Keratinocyte (primary cell): ENCODE measurements around the gene SSH2. TPM values are rescaled to one million over a fixed set of nuclear protein-coding genes. Genes with fewer than 3 reads are reported as not detected.

Source experiments
- DNase-seq: peaks from one replicate; pipeline ENCODE4 v3.0.0-alpha.2; 2011; ENCODE audit warnings: low read depth, missing footprints, low spot score
- FAIRE-seq: peaks from 2 replicates; lab custom pipeline; 2011; peaks lifted over from hg19 to GRCh38; lab: Jason Lieb, UNC
- H2AFZ ChIP-seq: 2 replicates; pipeline ENCODE4 v1.6.0; 2012; ENCODE audit warnings: low read length, control low read depth, inconsistent platforms; ENCODE audit not compliant: control insufficient read depth
- H3K27ac ChIP-seq: 2 replicates; pipeline ENCODE4 v1.5.1; 2011; ENCODE audit warnings: low read length; ENCODE audit not compliant: control insufficient read depth, insufficient read depth
- H3K27me3 ChIP-seq: 3 replicates; pipeline ENCODE4 v1.6.0; 2011; ENCODE audit warnings: low read length; ENCODE audit not compliant: control insufficient read depth, insufficient read depth; ENCODE audit errors: extremely low read depth
- H3K36me3 ChIP-seq, 2 experiments: 2 replicates in 1 of 2; 3 replicates in 1 of 2; pipeline ENCODE4 v1.5.1; 2011; ENCODE audit warnings: low read length in 2 of 2, mild to moderate bottlenecking in 1 of 2; ENCODE audit not compliant: control insufficient read depth in 2 of 2, insufficient read depth in 2 of 2; ENCODE audit errors: extremely low read depth in 1 of 2
- H3K4me1 ChIP-seq: 3 replicates; pipeline ENCODE4 v1.5.1; 2011; ENCODE audit warnings: low read length; ENCODE audit not compliant: control insufficient read depth, insufficient read depth; ENCODE audit errors: extremely low read depth
- H3K4me2 ChIP-seq: 3 replicates; pipeline ENCODE4 v1.6.0; 2011; ENCODE audit warnings: low read depth, low read length; ENCODE audit not compliant: control insufficient read depth, insufficient read depth; ENCODE audit errors: extremely low read depth
- H3K4me3 ChIP-seq, 3 experiments: fragments of 200-600 bp in 1 of 3; sonication (generic) in 1 of 3; 2 replicates in 2 of 3; 3 replicates in 1 of 3; pipeline ENCODE4 v1.5.1; 2011 to 2016; ENCODE audit warnings: low read length in 3 of 3, mild to moderate bottlenecking in 3 of 3, control low read depth in 2 of 3, inconsistent platforms in 1 of 3, low read depth in 1 of 3, mixed read lengths in 1 of 3, mixed run types in 1 of 3, moderate library complexity in 1 of 3; ENCODE audit not compliant: control insufficient read depth in 2 of 3, insufficient read depth in 2 of 3; ENCODE audit errors: extremely low read depth in 1 of 3
- H3K79me2 ChIP-seq: 2 replicates; pipeline ENCODE4 v1.6.0; 2012; ENCODE audit warnings: low read length; ENCODE audit not compliant: control insufficient read depth, insufficient read depth
- H3K9ac ChIP-seq: 3 replicates; pipeline ENCODE4 v1.6.0; 2011; ENCODE audit warnings: low read length; ENCODE audit not compliant: control insufficient read depth, insufficient read depth; ENCODE audit errors: extremely low read depth
- H3K9me1 ChIP-seq: 3 replicates; pipeline ENCODE4 v1.6.0; 2011; ENCODE audit warnings: low read length; ENCODE audit not compliant: control insufficient read depth, insufficient read depth; ENCODE audit errors: extremely low read depth
- H3K9me3 ChIP-seq: 2 replicates; pipeline ENCODE4 v1.5.1; 2012; ENCODE audit warnings: low read depth, low read length; ENCODE audit not compliant: control insufficient read depth
- H4K20me1 ChIP-seq: 3 replicates; pipeline ENCODE4 v1.6.0; 2011; ENCODE audit warnings: low read length; ENCODE audit not compliant: control insufficient read depth, insufficient read depth; ENCODE audit errors: extremely low read depth
- EZH2 ChIP-seq: IDR thresholded peaks from one replicate; pipeline ENCODE4 v1.6.1; 2012; ENCODE audit warnings: inconsistent platforms, mild to moderate bottlenecking, low read length, moderate library complexity
- dilution Hi-C: fragments of 300-500 bp; cut with MboI; formaldehyde crosslinking; loops from one replicate; pipeline ENCODE4 v1.7.0; 2020; ENCODE audit warnings: low sequenced_read_pairs; ENCODE audit not compliant: extremely low pct_ligation_motif_present
- polyA plus RNA-seq, 5 experiments: library from polyadenylated mRNA; depleted of rRNA in 3 of 5; stranded (reverse) in 3 of 5; stranded (forward) in 1 of 5; unstranded in 1 of 5; fragments of >200 nt; gene quantifications; 1 replicate in 1 of 5; 2 replicates in 3 of 5; 3 replicates in 1 of 5; pipeline versions ENCODE4 v1.2.1 to v1.2.3, GENCODE V29; 2011 to 2012; ENCODE audit warnings: missing spikeins in 2 of 5, low read depth in 1 of 5, low replicate concordance in 1 of 5
- TF ChIP-seq, protein P1 (sequence below), 3 experiments: IDR thresholded peaks in 1 of 3; conservative IDR thresholded peaks in 1 of 3; optimal IDR thresholded peaks in 1 of 3; 2 replicates in 2 of 3; 3 replicates in 1 of 3; pipeline versions ENCODE3 to v1.5.1; 2011; ENCODE audit warnings: low read length in 3 of 3, mild to moderate bottlenecking in 3 of 3, moderate library complexity in 2 of 3, control low read depth in 1 of 3, inconsistent platforms in 1 of 3; ENCODE audit not compliant: insufficient read depth in 2 of 3; ENCODE audit errors: extremely low read depth in 1 of 3

SSH2 gene
- polyA plus RNA-seq, 1 donor (not counting 4 experiments of a cell fraction or from before 2014, with no cell fraction given), result 13.9 TPM

DNA sequence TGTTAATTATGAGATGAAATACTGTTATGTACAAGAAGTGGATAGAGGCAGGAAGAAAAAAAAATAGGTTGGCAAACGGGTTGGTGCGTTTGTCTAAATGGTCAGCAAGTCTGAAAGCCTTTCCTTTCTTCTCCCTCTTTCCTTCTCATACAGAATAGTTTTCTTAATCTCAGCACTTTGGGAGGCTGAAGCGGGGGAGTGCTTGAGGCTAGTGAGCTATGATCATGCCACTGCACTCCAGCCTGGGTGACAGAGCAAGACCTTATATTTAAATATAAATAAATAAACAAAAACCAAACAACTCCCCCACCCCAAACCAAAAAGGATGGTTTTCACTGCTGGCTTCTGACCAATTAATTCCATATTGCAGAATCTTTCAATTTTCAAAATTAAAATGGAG, 232.7 kb downstream of the SSH2 start:
- no peak overlapping the region for H2AFZ ChIP-seq
- TF ChIP-seq, protein P1, sequence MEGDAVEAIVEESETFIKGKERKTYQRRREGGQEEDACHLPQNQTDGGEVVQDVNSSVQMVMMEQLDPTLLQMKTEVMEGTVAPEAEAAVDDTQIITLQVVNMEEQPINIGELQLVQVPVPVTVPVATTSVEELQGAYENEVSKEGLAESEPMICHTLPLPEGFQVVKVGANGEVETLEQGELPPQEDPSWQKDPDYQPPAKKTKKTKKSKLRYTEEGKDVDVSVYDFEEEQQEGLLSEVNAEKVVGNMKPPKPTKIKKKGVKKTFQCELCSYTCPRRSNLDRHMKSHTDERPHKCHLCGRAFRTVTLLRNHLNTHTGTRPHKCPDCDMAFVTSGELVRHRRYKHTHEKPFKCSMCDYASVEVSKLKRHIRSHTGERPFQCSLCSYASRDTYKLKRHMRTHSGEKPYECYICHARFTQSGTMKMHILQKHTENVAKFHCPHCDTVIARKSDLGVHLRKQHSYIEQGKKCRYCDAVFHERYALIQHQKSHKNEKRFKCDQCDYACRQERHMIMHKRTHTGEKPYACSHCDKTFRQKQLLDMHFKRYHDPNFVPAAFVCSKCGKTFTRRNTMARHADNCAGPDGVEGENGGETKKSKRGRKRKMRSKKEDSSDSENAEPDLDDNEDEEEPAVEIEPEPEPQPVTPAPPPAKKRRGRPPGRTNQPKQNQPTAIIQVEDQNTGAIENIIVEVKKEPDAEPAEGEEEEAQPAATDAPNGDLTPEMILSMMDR (optimal IDR thresholded peaks at IDR 0.05 in 1 of 3, IDR thresholded peaks at IDR 0.05 in 1 of 3, conservative IDR thresholded peaks at IDR 0.05 in 1 of 3; ENCODE audit: extremely low read depth in 1 of 3, insufficient read depth in 2 of 3, low read length in 3 of 3), result no peak
- no peak for TF ChIP-seq EZH2
- dilution Hi-C loops, result no loop called here
- no peaks in the 10 kb centered on the region for H4K20me1 ChIP-seq
- DNase-seq (no peak), FAIRE-seq (no peak)
- no peaks in the 10 kb centered on the region for H3K9me3 ChIP-seq
- H3K4me2 ChIP-seq, result no peak overlapping the region
- no peaks in the 10 kb centered on the region for H3K9me1 ChIP-seq
- H3K79me2 ChIP-seq, result no peaks in the 10 kb centered on the region
- H3K27ac ChIP-seq, result no peak overlapping the region
- no peak overlapping the region for H3K9ac ChIP-seq
- H3K27me3 ChIP-seq, result no peaks in the 10 kb centered on the region
- H3K4me3 ChIP-seq, result no peak overlapping the region
- peaks cover 3% of the 10 kb centered on the region in 2 experiments for H3K36me3 ChIP-seq
- peaks cover 5% of the 10 kb centered on the region for H3K4me1 ChIP-seq

DNA sequence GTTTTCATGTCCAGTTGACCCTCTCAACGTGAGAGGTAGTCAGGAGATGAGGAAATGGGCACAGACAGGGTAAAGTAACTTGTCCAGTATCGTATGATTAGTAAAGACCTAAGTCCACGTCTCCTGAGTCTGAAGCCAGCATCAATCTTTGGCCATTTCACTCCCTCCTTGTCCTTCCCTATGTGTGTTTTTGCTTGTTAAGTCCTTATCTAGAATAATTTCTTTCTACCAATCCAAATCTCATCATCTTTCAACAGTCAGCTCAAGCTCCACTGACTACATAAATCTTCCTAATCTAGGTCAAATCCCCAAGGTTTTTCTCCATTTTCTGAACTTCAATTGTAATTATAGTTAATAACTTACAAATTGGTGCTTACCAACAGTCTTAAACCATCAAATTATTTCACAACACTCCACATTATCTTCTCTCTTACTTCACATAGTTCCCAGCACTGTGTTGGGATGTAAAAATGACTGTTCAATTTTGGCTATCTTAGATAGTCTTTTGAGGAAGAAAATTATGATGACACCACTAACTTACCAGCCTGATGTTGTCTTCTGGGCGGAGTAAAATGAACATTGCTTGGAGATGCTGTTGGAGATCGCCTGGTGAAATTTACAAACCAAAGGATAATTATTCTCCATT, 235.0 kb downstream of the SSH2 start:
- FAIRE-seq, result no peak
- no peak overlapping the region for H3K9ac ChIP-seq
- no peaks in the 10 kb centered on the region for H4K20me1 ChIP-seq
- H3K27me3 ChIP-seq, result no peaks in the 10 kb centered on the region
- DNase-seq, result no peak
- TF ChIP-seq EZH2, result no peak
- TF ChIP-seq, protein P1 (optimal IDR thresholded peaks at IDR 0.05 in 1 of 3, IDR thresholded peaks at IDR 0.05 in 1 of 3, conservative IDR thresholded peaks at IDR 0.05 in 1 of 3; ENCODE audit: extremely low read depth in 1 of 3, insufficient read depth in 2 of 3, low read length in 3 of 3), result no peak
- H3K9me1 ChIP-seq, result no peaks in the 10 kb centered on the region
- H3K4me1 ChIP-seq, result peaks cover 7% of the 10 kb centered on the region
- no peaks in the 10 kb centered on the region for H3K79me2 ChIP-seq
- dilution Hi-C loops, result no loop called here
- no peak overlapping the region for H3K4me3 ChIP-seq
- no peaks in the 10 kb centered on the region for H3K36me3 ChIP-seq
- no peak overlapping the region for H2AFZ ChIP-seq
- H3K27ac ChIP-seq, result no peak overlapping the region
- no peaks in the 10 kb centered on the region for H3K9me3 ChIP-seq
- no peak overlapping the region for H3K4me2 ChIP-seq
